ENCODE measurements around the gene NEU2. TPM values are rescaled to one million over a fixed set of nuclear protein-coding genes. Genes with fewer than 3 reads are reported as not detected.

The NEU2 gene
- total RNA-seq, 2 experiments from 2014 or later = not detected

DNA sequence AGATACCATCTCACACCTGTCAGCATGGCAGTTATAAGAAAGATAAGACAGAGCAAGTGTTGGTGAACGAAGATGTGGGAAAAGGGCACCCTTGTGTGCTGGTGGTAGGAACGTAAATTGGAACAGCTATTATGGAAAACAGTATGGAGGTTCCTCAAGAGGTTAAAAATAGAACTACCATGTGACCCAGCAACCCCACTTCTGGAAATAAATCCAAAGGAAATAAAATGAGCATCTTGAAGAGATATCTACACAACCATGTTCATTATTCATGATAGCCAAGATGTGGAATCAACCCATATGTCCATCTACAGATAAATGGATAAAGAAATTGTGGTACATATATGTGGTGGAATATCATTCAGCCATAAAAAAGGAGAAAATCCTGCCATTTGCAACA, 46.3 kb upstream of the NEU2 start:
- Mint-ChIP-seq H3K4me3 (no peak overlapping the region), H3K4me1 (ENCODE audit: low read depth) (no peaks in the 10 kb centered on the region), H3K27me3 (peaks cover 3% of the 10 kb centered on the region), H3K36me3 (ENCODE audit: low read depth) (no peaks in the 10 kb centered on the region), H3K27ac (no peak overlapping the region), H3K9me3 (peaks cover 4% of the 10 kb centered on the region)
- intact Hi-C loops (cut with micrococcal nuclease) = no loop called here
- TF ChIP-seq, protein P1, sequence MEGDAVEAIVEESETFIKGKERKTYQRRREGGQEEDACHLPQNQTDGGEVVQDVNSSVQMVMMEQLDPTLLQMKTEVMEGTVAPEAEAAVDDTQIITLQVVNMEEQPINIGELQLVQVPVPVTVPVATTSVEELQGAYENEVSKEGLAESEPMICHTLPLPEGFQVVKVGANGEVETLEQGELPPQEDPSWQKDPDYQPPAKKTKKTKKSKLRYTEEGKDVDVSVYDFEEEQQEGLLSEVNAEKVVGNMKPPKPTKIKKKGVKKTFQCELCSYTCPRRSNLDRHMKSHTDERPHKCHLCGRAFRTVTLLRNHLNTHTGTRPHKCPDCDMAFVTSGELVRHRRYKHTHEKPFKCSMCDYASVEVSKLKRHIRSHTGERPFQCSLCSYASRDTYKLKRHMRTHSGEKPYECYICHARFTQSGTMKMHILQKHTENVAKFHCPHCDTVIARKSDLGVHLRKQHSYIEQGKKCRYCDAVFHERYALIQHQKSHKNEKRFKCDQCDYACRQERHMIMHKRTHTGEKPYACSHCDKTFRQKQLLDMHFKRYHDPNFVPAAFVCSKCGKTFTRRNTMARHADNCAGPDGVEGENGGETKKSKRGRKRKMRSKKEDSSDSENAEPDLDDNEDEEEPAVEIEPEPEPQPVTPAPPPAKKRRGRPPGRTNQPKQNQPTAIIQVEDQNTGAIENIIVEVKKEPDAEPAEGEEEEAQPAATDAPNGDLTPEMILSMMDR (IDR thresholded peaks at IDR 0.05) = no peak
- no peak for DNase-seq
- CTCF ChIA-PET = no interaction called here
- ATAC-seq = no peak
- POLR2A ChIA-PET = no interaction called here

DNA sequence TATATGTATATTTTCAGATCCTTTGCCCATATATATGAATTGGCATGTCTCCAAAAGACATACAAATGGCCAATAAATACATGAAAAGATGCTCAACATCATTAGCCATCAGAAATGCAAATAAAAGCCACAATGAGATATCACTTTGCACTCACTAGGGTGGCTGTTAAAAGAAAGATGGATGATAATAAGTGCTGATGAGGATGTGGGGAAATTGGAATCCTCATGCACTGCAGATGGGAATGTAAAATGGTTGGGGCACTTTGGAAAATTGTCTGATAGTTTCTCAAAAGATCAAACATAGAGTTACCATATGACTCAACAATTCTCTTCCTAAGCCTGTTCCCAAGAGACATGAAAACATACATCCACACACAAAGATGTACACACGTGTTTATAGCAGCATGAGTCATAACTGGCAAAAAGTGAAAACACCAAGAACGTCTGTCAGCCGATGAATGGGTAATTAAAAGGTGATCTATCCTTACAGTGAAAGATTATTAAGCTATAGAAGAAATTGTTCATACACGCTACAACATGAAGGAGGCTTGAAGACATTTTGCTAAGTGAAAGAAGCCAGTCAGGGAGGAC, 39.1 kb upstream of the NEU2 start:
- intact Hi-C loops (cut with micrococcal nuclease) = no loop called here
- H3K4me3 Mint-ChIP-seq = no peak overlapping the region
- CTCF ChIA-PET = no interaction called here
- ATAC-seq (no peak), DNase-seq (no peak)
- POLR2A ChIA-PET = no interaction called here
- no peaks in the 10 kb centered on the region for H3K36me3 Mint-ChIP-seq (ENCODE audit: low read depth)
- H3K4me1 Mint-ChIP-seq (ENCODE audit: low read depth) = no peaks in the 10 kb centered on the region
- H3K27me3 Mint-ChIP-seq = peaks cover 1% of the 10 kb centered on the region
- TF ChIP-seq, protein P1 (IDR thresholded peaks at IDR 0.05) = no peak
- H3K27ac Mint-ChIP-seq = no peak overlapping the region
- no peaks in the 10 kb centered on the region for H3K9me3 Mint-ChIP-seq

DNA sequence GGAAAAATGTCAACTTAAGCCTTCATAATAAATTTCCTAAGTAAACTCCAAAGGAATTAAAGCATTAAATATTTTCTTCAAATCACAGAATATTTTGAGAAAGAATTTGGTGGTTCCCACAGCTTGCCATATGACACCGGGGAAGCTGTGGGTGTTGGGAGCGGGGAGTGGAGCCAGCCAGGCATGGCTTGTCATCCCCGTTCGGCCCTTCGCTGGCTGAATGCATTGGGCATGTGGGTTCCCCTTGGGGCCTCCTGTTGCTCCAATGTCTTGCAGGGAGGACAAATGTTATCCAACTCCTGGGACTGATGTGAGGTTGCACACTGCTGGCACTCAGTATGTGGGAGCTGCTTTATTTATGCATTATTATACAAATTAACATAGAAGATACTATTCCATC, 38.0 kb upstream of the NEU2 start:
- TF ChIP-seq, protein P1 (IDR thresholded peaks at IDR 0.05) = no peak
- ChIA-PET CTCF (no interaction called here), POLR2A (interaction anchor here (0.8 kb wide), 1 partner anchor 21 kb away, joined by 3 read pairs; no protein-coding TSS in a partner anchor)
- no peaks in the 10 kb centered on the region for H3K27me3 Mint-ChIP-seq
- DNase-seq = no peak
- no peaks in the 10 kb centered on the region for H3K4me1 Mint-ChIP-seq (ENCODE audit: low read depth)
- H3K36me3 Mint-ChIP-seq (ENCODE audit: low read depth) = no peaks in the 10 kb centered on the region
- ATAC-seq = no peak
- H3K27ac Mint-ChIP-seq = no peak overlapping the region
- H3K9me3 Mint-ChIP-seq = no peaks in the 10 kb centered on the region
- no peak overlapping the region for H3K4me3 Mint-ChIP-seq
- intact Hi-C loops (cut with micrococcal nuclease) = no loop called here

DNA sequence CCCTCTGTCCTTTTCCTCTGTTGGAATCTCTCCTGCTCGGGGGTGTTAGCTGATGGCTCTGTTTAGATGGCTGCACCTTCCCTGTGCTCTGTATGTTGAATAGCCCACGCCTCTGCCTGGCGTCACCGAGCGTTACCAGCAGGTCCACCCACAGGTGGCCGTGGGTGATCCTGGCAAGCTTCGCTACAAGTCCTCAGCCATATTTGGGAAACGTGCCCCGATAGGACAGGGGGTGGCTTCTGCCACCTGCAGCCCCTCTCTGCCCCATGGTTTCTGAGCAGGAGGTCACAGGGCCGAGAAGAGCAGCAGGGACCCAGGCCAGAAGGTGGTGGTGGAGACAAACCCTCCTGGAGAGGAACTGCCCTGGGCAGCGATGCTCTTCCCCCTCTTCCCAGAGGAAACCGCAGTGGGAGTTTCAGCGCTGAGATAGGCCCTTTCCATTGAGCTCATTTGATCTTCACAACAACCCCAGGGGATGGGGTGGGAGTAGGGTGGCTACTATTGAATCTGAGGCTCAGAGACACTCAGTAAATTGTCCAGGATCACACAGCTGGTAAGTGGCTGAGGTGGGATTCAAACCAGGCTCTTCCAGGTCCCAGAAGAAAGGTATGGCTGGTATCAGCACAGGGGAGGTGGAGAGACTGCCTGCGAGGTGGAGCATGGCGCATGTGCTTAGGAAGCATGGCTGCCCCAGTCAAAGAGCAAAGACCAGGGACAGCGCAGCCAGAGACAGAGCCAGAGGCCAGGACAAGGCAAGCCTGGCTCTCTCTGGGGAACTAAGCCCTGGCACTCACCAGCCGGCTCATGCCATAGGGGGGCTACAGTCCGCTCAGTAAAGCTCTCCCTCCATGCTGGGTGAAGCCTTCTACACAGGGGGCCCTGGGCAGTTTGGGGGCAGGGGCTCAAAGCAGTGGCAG, 34.5 kb upstream of the NEU2 start:
- no peak overlapping the region for H3K27ac Mint-ChIP-seq
- TF ChIP-seq, protein P1 (IDR thresholded peaks at IDR 0.05) = no peak
- H3K27me3 Mint-ChIP-seq = no peaks in the 10 kb centered on the region
- H3K4me1 Mint-ChIP-seq (ENCODE audit: low read depth) = no peaks in the 10 kb centered on the region
- ChIA-PET CTCF (no interaction called here), POLR2A (no interaction called here)
- H3K9me3 Mint-ChIP-seq = no peaks in the 10 kb centered on the region
- H3K4me3 Mint-ChIP-seq = no peak overlapping the region
- H3K36me3 Mint-ChIP-seq (ENCODE audit: low read depth) = no peaks in the 10 kb centered on the region
- intact Hi-C loops (cut with micrococcal nuclease) = no loop called here
- DNase-seq (no peak), ATAC-seq (no peak)

DNA sequence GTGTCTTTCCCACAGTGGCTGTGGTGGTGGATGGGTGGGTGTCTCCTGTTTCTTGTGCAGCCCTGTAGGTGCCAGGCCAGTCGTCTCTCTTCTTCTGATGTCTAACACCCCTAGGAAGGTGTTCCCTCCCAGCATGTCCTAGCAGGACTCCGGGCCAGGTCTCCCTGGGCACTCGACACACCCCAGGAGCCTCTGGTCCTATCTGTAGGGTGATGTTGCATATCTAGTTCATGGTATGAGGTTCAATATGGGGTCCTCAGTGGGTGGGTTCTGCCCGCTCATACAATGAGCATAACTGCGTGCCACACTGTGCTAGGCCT, 33.8 kb upstream of the NEU2 start:
- H3K4me1 Mint-ChIP-seq (ENCODE audit: low read depth) = no peaks in the 10 kb centered on the region
- H3K9me3 Mint-ChIP-seq = no peaks in the 10 kb centered on the region
- ChIA-PET POLR2A (no interaction called here), CTCF (no interaction called here)
- no peaks in the 10 kb centered on the region for H3K27me3 Mint-ChIP-seq
- H3K36me3 Mint-ChIP-seq (ENCODE audit: low read depth) = no peaks in the 10 kb centered on the region
- TF ChIP-seq, protein P1 (IDR thresholded peaks at IDR 0.05) = no peak
- no peak for ATAC-seq
- no peak for DNase-seq
- no peak overlapping the region for H3K4me3 Mint-ChIP-seq
- H3K27ac Mint-ChIP-seq = no peak overlapping the region
- intact Hi-C loops (cut with micrococcal nuclease) = no loop called here

Measured in activated CD8-positive, alpha-beta T cell treated with anti-CD3 and anti-CD28 coated beads for 36 hours (primary cell).